RWPE2 (cell line): ENCODE measurements around the gene ABHD6.

Experiments used
- ATAC-seq: fragments of 200-7000 bp; cut with Tn5 transposase; 3 replicates; pipeline ENCODE4 v1.9.1; 2021; ENCODE audit warnings: low read depth
- DNase-seq: peaks from one replicate; pipeline ENCODE4 v3.0.0-alpha.2; 2020; ENCODE audit warnings: low spot score
- H3K27ac ChIP-seq: fragments of 450-650 bp; 2 replicates; pipeline ENCODE4 v1.5.1; 2017; ENCODE audit warnings: mild to moderate bottlenecking; ENCODE audit not compliant: poor library complexity, severe bottlenecking
- H3K27me3 ChIP-seq: fragments of 250-450 bp; sonication (Bioruptor Pico); 2 replicates; pipeline ENCODE4 v1.5.1; 2021; ENCODE audit warnings: mild to moderate bottlenecking, moderate library complexity; ENCODE audit not compliant: insufficient read depth, poor library complexity, severe bottlenecking
- H3K36me3 ChIP-seq: fragments of 250-450 bp; sonication (Bioruptor Pico); 2 replicates; pipeline ENCODE4 v1.5.1; 2020; ENCODE audit warnings: low read depth, mild to moderate bottlenecking, moderate library complexity
- H3K4me1 ChIP-seq: fragments of 250-450 bp; sonication (Bioruptor Pico); 2 replicates; pipeline ENCODE4 v1.5.1; 2021; ENCODE audit warnings: mild to moderate bottlenecking, moderate library complexity; ENCODE audit not compliant: insufficient read depth, poor library complexity, severe bottlenecking
- H3K4me3 ChIP-seq: fragments of 250-450 bp; sonication (Bioruptor Pico); 2 replicates; pipeline ENCODE4 v1.5.1; 2021; ENCODE audit warnings: mild to moderate bottlenecking, moderate library complexity; ENCODE audit not compliant: severe bottlenecking
- H3K9me3 ChIP-seq: fragments of 250-450 bp; sonication (Bioruptor Pico); 2 replicates; pipeline ENCODE4 v1.5.1; 2021; ENCODE audit warnings: mild to moderate bottlenecking, moderate library complexity; ENCODE audit not compliant: severe bottlenecking
- CTCF ChIP-seq: fragments of 450-650 bp; IDR thresholded peaks from one replicate; pipeline ENCODE4 v1.5.1; 2017; ENCODE audit warnings: mild to moderate bottlenecking, moderate library complexity; ENCODE audit not compliant: poor library complexity, severe bottlenecking

ABHD6 gene

GRCh38 chr3:58190882-58191281 lies 46.7 kb upstream of the ABHD6 start:
- H3K27me3 ChIP-seq = no peaks in the 10 kb centered on the region
- no peak overlapping the region for H3K27ac ChIP-seq
- H3K9me3 ChIP-seq = no peaks in the 10 kb centered on the region
- H3K4me1 ChIP-seq = peaks cover 7% of the 10 kb centered on the region
- DNase-seq = no peak
- no peaks in the 10 kb centered on the region for H3K36me3 ChIP-seq
- no peak for ATAC-seq
- no peak overlapping the region for H3K4me3 ChIP-seq
- TF ChIP-seq CTCF = no peak

GRCh38 chr3:58191361-58191991 lies 46.1 kb upstream of the ABHD6 start:
- TF ChIP-seq CTCF = no peak
- Histone ChIP-seq H3K27me3 (no peaks in the 10 kb centered on the region), H3K9me3 (no peaks in the 10 kb centered on the region), H3K27ac (no peak overlapping the region), H3K4me1 (peaks cover 7% of the 10 kb centered on the region), H3K36me3 (no peaks in the 10 kb centered on the region), H3K4me3 (no peak overlapping the region)
- no peak for ATAC-seq
- DNase-seq = no peak

- no peak for ATAC-seq
- no peak overlapping the region for H3K27ac ChIP-seq
- no peaks in the 10 kb centered on the region for H3K9me3 ChIP-seq
- no peaks in the 10 kb centered on the region for H3K27me3 ChIP-seq
- H3K4me3 ChIP-seq = no peak overlapping the region
- peaks cover 7% of the 10 kb centered on the region for H3K4me1 ChIP-seq
- no peak for DNase-seq
- no peak for TF ChIP-seq CTCF
- H3K36me3 ChIP-seq = no peaks in the 10 kb centered on the region
Observed at GRCh38 chr3:58192069-58192468, 45.5 kb upstream of the ABHD6 start.

- no peaks in the 10 kb centered on the region for H3K9me3 ChIP-seq
- no peak for TF ChIP-seq CTCF
- H3K27ac ChIP-seq = no peak overlapping the region
- no peaks in the 10 kb centered on the region for H3K36me3 ChIP-seq
- no peak for ATAC-seq
- H3K27me3 ChIP-seq = no peaks in the 10 kb centered on the region
- DNase-seq = no peak
- H3K4me3 ChIP-seq = no peak overlapping the region
- H3K4me1 ChIP-seq = peaks cover 4% of the 10 kb centered on the region
Observed at GRCh38 chr3:58193682-58194407, 43.7 kb upstream of the ABHD6 start.

GRCh38 chr3:58197588-58197987 lies 40.0 kb upstream of the ABHD6 start:
- H3K36me3 ChIP-seq = no peaks in the 10 kb centered on the region
- H3K9me3 ChIP-seq = no peaks in the 10 kb centered on the region
- no peak overlapping the region for H3K27ac ChIP-seq
- H3K4me3 ChIP-seq = no peak overlapping the region
- H3K4me1 ChIP-seq = peaks cover 4% of the 10 kb centered on the region
- DNase-seq = no peak
- TF ChIP-seq CTCF = no peak
- H3K27me3 ChIP-seq = no peaks in the 10 kb centered on the region
- no peak for ATAC-seq
